ENCODE measurements around the gene ZNF75A.

DNA sequence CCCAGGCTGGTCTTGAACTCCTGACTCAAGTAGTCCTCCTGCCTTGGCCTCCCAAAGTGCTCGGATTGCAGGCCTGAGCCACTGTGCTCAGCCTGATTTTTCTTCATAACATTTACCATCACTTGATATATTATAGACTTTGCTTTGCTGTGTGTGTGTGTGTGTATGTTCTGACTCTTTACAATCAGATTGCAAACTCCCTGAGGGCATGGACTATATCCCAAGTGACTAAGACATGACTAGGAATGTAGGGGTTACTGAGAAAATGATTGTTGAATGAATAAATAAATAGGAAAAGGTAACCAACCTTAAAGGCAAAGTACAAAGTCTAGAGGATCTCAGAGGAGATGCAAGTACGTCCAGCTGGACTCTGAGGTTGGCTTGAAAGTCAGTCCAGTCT is 40.7 kb downstream of the ZNF75A start:
- TF ChIP-seq, protein P1, sequence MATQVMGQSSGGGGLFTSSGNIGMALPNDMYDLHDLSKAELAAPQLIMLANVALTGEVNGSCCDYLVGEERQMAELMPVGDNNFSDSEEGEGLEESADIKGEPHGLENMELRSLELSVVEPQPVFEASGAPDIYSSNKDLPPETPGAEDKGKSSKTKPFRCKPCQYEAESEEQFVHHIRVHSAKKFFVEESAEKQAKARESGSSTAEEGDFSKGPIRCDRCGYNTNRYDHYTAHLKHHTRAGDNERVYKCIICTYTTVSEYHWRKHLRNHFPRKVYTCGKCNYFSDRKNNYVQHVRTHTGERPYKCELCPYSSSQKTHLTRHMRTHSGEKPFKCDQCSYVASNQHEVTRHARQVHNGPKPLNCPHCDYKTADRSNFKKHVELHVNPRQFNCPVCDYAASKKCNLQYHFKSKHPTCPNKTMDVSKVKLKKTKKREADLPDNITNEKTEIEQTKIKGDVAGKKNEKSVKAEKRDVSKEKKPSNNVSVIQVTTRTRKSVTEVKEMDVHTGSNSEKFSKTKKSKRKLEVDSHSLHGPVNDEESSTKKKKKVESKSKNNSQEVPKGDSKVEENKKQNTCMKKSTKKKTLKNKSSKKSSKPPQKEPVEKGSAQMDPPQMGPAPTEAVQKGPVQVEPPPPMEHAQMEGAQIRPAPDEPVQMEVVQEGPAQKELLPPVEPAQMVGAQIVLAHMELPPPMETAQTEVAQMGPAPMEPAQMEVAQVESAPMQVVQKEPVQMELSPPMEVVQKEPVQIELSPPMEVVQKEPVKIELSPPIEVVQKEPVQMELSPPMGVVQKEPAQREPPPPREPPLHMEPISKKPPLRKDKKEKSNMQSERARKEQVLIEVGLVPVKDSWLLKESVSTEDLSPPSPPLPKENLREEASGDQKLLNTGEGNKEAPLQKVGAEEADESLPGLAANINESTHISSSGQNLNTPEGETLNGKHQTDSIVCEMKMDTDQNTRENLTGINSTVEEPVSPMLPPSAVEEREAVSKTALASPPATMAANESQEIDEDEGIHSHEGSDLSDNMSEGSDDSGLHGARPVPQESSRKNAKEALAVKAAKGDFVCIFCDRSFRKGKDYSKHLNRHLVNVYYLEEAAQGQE (IDR thresholded peaks at IDR 0.05), result no peak
- TF ChIP-seq RCOR1 (IDR thresholded peaks at IDR 0.05; ENCODE audit: low read depth, low read length), result no peak

Measured in A549 (cell line).